ENCODE measurements around the gene MAP2K2.
A peak's percentile ranks its signal among the peaks of the same experiment; 100 is the strongest.
"Not testable (repeated sequence)": the region's sequence is repeated elsewhere in the genome, so short reads cannot be mapped to it uniquely, and the experiment has no call there.

MAP2K2 gene

GRCh38 chr19:4123615-4124568 is at the start of gene MAP2K2:
Gene MAP2K2, minus strand, starts transcription at chr19:4124122. Its CDS starts 247 bp downstream, at chr19:4123875.
- H3K27ac Mint-ChIP-seq (ENCODE audit: low read depth): peak within 1 kb of the TSS; percentile 98
- H3K27me3 Mint-ChIP-seq: no peaks in the 10 kb centered on the region
- peak; percentile 93 to 94 for DNase-seq (ENCODE audit: low spot score in 2 of 2)

GRCh38 chr19:4172861-4173473 is 49.0 kb upstream of the MAP2K2 start:
- DNase-seq (ENCODE audit: low spot score in 2 of 2): peak; percentile 48 to 66
- Mint-ChIP-seq H3K4me1 (peaks cover 10% of the 10 kb centered on the region), H3K36me3 (ENCODE audit: insufficient read depth) (peaks cover 17% of the 10 kb centered on the region), H3K27ac (ENCODE audit: low read depth) (no peak overlapping the region), H3K27me3 (peaks cover 29% of the 10 kb centered on the region), H3K9me3 (no peaks in the 10 kb centered on the region), H3K4me3 (no peak overlapping the region)
- ATAC-seq (replicated peaks; ENCODE audit: extremely low read depth, poor library complexity, severe bottlenecking): peak; percentile 65

More at GRCh38 chr19:4123615-4124568, at the start of gene MAP2K2:
- peak; percentile 92 for ATAC-seq (replicated peaks; ENCODE audit: extremely low read depth, poor library complexity, severe bottlenecking)
- peak within 1 kb of the TSS; percentile 91 for H3K4me3 Mint-ChIP-seq
- H3K4me1 Mint-ChIP-seq: peaks cover 31% of the 10 kb centered on the region
- H3K36me3 Mint-ChIP-seq (ENCODE audit: insufficient read depth): peaks cover 13% of the 10 kb centered on the region
- H3K9me3 Mint-ChIP-seq: no peaks in the 10 kb centered on the region

GRCh38 chr19:4171676-4172075 is 47.8 kb upstream of the MAP2K2 start:
- DNase-seq (ENCODE audit: low spot score in 2 of 2): no peak
- Mint-ChIP-seq H3K4me1 (peaks cover 10% of the 10 kb centered on the region), H3K36me3 (ENCODE audit: insufficient read depth) (peaks cover 14% of the 10 kb centered on the region), H3K27ac (ENCODE audit: low read depth) (peak overlapping the region; percentile 41), H3K27me3 (peaks cover 42% of the 10 kb centered on the region), H3K9me3 (no peaks in the 10 kb centered on the region), H3K4me3 (no peak overlapping the region)
- no peak for ATAC-seq (replicated peaks; ENCODE audit: extremely low read depth, poor library complexity, severe bottlenecking)

- no peak overlapping the region for H3K27ac Mint-ChIP-seq (ENCODE audit: low read depth)
- no peaks in the 10 kb centered on the region for H3K9me3 Mint-ChIP-seq
- H3K27me3 Mint-ChIP-seq: peaks cover 42% of the 10 kb centered on the region
- peaks cover 1% of the 10 kb centered on the region for H3K36me3 Mint-ChIP-seq (ENCODE audit: insufficient read depth)
- no peaks in the 10 kb centered on the region for H3K4me1 Mint-ChIP-seq
- DNase-seq (ENCODE audit: low spot score in 2 of 2) (no peak), ATAC-seq (replicated peaks; ENCODE audit: extremely low read depth, poor library complexity, severe bottlenecking) (no peak)
- H3K4me3 Mint-ChIP-seq: no peak overlapping the region
These were observed 40.3 kb upstream of the MAP2K2 start for GRCh38 chr19:4164262-4164661.

GRCh38 chr19:4161415-4162077 is 37.6 kb upstream of the MAP2K2 start:
- H3K4me3 Mint-ChIP-seq: no peak overlapping the region
- ATAC-seq (replicated peaks; ENCODE audit: extremely low read depth, poor library complexity, severe bottlenecking) (no peak), DNase-seq (ENCODE audit: low spot score in 2 of 2) (no peak)
- H3K27me3 Mint-ChIP-seq: peaks cover 17% of the 10 kb centered on the region
- H3K4me1 Mint-ChIP-seq: no peaks in the 10 kb centered on the region
- no peaks in the 10 kb centered on the region for H3K36me3 Mint-ChIP-seq (ENCODE audit: insufficient read depth)
- no peak overlapping the region for H3K27ac Mint-ChIP-seq (ENCODE audit: low read depth)
- H3K9me3 Mint-ChIP-seq: no peaks in the 10 kb centered on the region

GRCh38 chr19:4157971-4158370 is 34.0 kb upstream of the MAP2K2 start:
- not testable (repeated sequence) for ATAC-seq (replicated peaks; ENCODE audit: extremely low read depth, poor library complexity, severe bottlenecking); H3K4me1 Mint-ChIP-seq; DNase-seq (ENCODE audit: low spot score in 2 of 2); H3K9me3 Mint-ChIP-seq; H3K27me3 Mint-ChIP-seq; H3K4me3 Mint-ChIP-seq; H3K36me3 Mint-ChIP-seq (ENCODE audit: insufficient read depth); H3K27ac Mint-ChIP-seq (ENCODE audit: low read depth)

GRCh38 chr19:4157164-4157563 is 33.2 kb upstream of the MAP2K2 start:
- DNase-seq (ENCODE audit: low spot score in 2 of 2) (no peak), ATAC-seq (replicated peaks; ENCODE audit: extremely low read depth, poor library complexity, severe bottlenecking) (no peak)
- H3K4me3 Mint-ChIP-seq: no peak overlapping the region
- H3K27ac Mint-ChIP-seq (ENCODE audit: low read depth): no peak overlapping the region
- no peaks in the 10 kb centered on the region for H3K27me3 Mint-ChIP-seq
- H3K4me1 Mint-ChIP-seq: peaks cover 6% of the 10 kb centered on the region
- H3K36me3 Mint-ChIP-seq (ENCODE audit: insufficient read depth): no peaks in the 10 kb centered on the region
- no peaks in the 10 kb centered on the region for H3K9me3 Mint-ChIP-seq

GRCh38 chr19:4154571-4155312 is 30.8 kb upstream of the MAP2K2 start:
- H3K27me3 Mint-ChIP-seq: peaks cover 17% of the 10 kb centered on the region
- H3K9me3 Mint-ChIP-seq: no peaks in the 10 kb centered on the region
- no peak for DNase-seq (ENCODE audit: low spot score in 2 of 2)
- peaks cover 6% of the 10 kb centered on the region for H3K4me1 Mint-ChIP-seq
- no peak overlapping the region for H3K4me3 Mint-ChIP-seq
- H3K36me3 Mint-ChIP-seq (ENCODE audit: insufficient read depth): no peaks in the 10 kb centered on the region
- no peak overlapping the region for H3K27ac Mint-ChIP-seq (ENCODE audit: low read depth)
- no peak for ATAC-seq (replicated peaks; ENCODE audit: extremely low read depth, poor library complexity, severe bottlenecking)

- Mint-ChIP-seq H3K27ac (ENCODE audit: low read depth) (peak overlapping the region; percentile 53), H3K9me3 (no peaks in the 10 kb centered on the region), H3K4me3 (no peak overlapping the region), H3K36me3 (ENCODE audit: insufficient read depth) (no peaks in the 10 kb centered on the region), H3K4me1 (peaks cover 6% of the 10 kb centered on the region), H3K27me3 (peaks cover 23% of the 10 kb centered on the region)
- DNase-seq (ENCODE audit: low spot score in 2 of 2) (no peak), ATAC-seq (replicated peaks; ENCODE audit: extremely low read depth, poor library complexity, severe bottlenecking) (no peak)
These were observed 28.5 kb upstream of the MAP2K2 start for GRCh38 chr19:4152241-4152998.

- ATAC-seq (replicated peaks; ENCODE audit: extremely low read depth, poor library complexity, severe bottlenecking): no peak
- H3K27me3 Mint-ChIP-seq: peaks cover 23% of the 10 kb centered on the region
These were observed 27.7 kb upstream of the MAP2K2 start for GRCh38 chr19:4151623-4152022.

GRCh38 chr19:4149518-4150288 is 25.8 kb upstream of the MAP2K2 start:
- Mint-ChIP-seq H3K4me3 (no peak overlapping the region), H3K4me1 (peaks cover 6% of the 10 kb centered on the region), H3K36me3 (ENCODE audit: insufficient read depth) (no peaks in the 10 kb centered on the region), H3K27ac (ENCODE audit: low read depth) (no peak overlapping the region), H3K27me3 (peaks cover 25% of the 10 kb centered on the region), H3K9me3 (no peaks in the 10 kb centered on the region)
- no peak for ATAC-seq (replicated peaks; ENCODE audit: extremely low read depth, poor library complexity, severe bottlenecking)
- DNase-seq (ENCODE audit: low spot score in 2 of 2): no peak

More at GRCh38 chr19:4151623-4152022, 27.7 kb upstream of the MAP2K2 start:
- peak overlapping the region; percentile 61 for H3K27ac Mint-ChIP-seq (ENCODE audit: low read depth)
- DNase-seq (ENCODE audit: low spot score in 2 of 2): no peak
- H3K4me1 Mint-ChIP-seq: peaks cover 6% of the 10 kb centered on the region
- no peaks in the 10 kb centered on the region for H3K9me3 Mint-ChIP-seq
- H3K36me3 Mint-ChIP-seq (ENCODE audit: insufficient read depth): no peaks in the 10 kb centered on the region
- H3K4me3 Mint-ChIP-seq: no peak overlapping the region
